Caco-2 (cell line): ENCODE data around the gene PPP2R1A. TPM values are rescaled to one million over a fixed set of nuclear protein-coding genes. Genes with fewer than 3 reads are reported as not detected.

ENCODE experiments used
- BruUV-seq: library from RNA; stranded (reverse); fragments of 400-500 nt; replicated peaks from 2 replicates; lab custom pipeline; 2021; lab: Mats Ljungman, UMichigan
- CTCF ChIA-PET: fragments of 300-600 bp; sonication (Branson Sonifier 250); formaldehyde crosslinking; loops from one replicate; lab custom pipeline; 2022; ENCODE audit warnings: antibody characterized with exemption; lab: Charles Lee
- POLR2A ChIA-PET: fragments of 300-600 bp; sonication (Branson Sonifier 250); formaldehyde crosslinking; loops from one replicate; lab custom pipeline; 2022; ENCODE audit warnings: antibody characterized with exemption; lab: Charles Lee
- DNase-seq, 2 experiments: peaks; one replicate each; pipeline versions ENCODE4 v3.0.0 to v3.0.0-alpha.2; 2020 to 2022
- H3K27me3 ChIP-seq: replicated peaks from 2 replicates; pipeline ENCODE4 v1.6.0; 2011; ENCODE audit warnings: low read length; ENCODE audit not compliant: control insufficient read depth, insufficient read depth
- H3K36me3 ChIP-seq: 2 replicates; pipeline ENCODE4 v1.5.1; 2011; ENCODE audit warnings: low read length; ENCODE audit not compliant: control insufficient read depth, insufficient read depth
- H3K4me1 ChIP-seq: fragments of 250-450 bp; sonication (Bioruptor Pico); 2 replicates; pipeline ENCODE4 v1.5.1; 2020; ENCODE audit warnings: mild to moderate bottlenecking
- H3K4me3 ChIP-seq: 2 replicates; pipeline ENCODE4 v1.5.1; 2011; ENCODE audit warnings: low read depth, mild to moderate bottlenecking, control low read depth, low read length
- H3K9me3 ChIP-seq: fragments of 250-450 bp; sonication (Bioruptor Pico); 2 replicates; pipeline ENCODE4 v1.5.1; 2020; ENCODE audit warnings: mild to moderate bottlenecking, moderate library complexity
- H3K27ac Mint-ChIP-seq: one replicate; pipeline ENCODE4 v1.8.0; 2022; ENCODE audit warnings: mixed read lengths; ENCODE audit not compliant: unreplicated experiment
- H3K27me3 Mint-ChIP-seq: one replicate; pipeline ENCODE4 v1.8.0; 2022; ENCODE audit warnings: mixed read lengths; ENCODE audit not compliant: insufficient read depth, unreplicated experiment
- H3K36me3 Mint-ChIP-seq: one replicate; pipeline ENCODE4 v1.8.0; 2022; ENCODE audit warnings: mild to moderate bottlenecking, mixed read lengths; ENCODE audit not compliant: insufficient read depth, unreplicated experiment
- H3K4me1 Mint-ChIP-seq: one replicate; pipeline ENCODE4 v1.8.0; 2022; ENCODE audit warnings: low read depth, mixed read lengths; ENCODE audit not compliant: unreplicated experiment
- H3K4me3 Mint-ChIP-seq: one replicate; pipeline ENCODE4 v1.8.0; 2022; ENCODE audit warnings: mild to moderate bottlenecking, moderate library complexity, mixed read lengths; ENCODE audit not compliant: unreplicated experiment
- H3K9me3 Mint-ChIP-seq: one replicate; pipeline ENCODE4 v1.8.0; 2022; ENCODE audit warnings: mixed read lengths; ENCODE audit not compliant: unreplicated experiment
- intact Hi-C: fragments of 100-400 bp; cut with micrococcal nuclease; formaldehyde crosslinking; loops from one replicate; pipeline ENCODE4 v1.10.0; 2022; ENCODE audit not compliant: unreplicated experiment
- total RNA-seq: library from RNA; stranded (reverse); gene quantifications from 2 replicates; pipeline ENCODE4 v1.2.3, GENCODE V29; 2022
- TF ChIP-seq, protein P1 (sequence below), 2 experiments: fragments of 200-600 bp in 1 of 2; IDR thresholded peaks; 1 replicate in 1 of 2; 2 replicates in 1 of 2; pipeline versions ENCODE4 v1.5.1 to v1.8.0; 2011 to 2022; ENCODE audit warnings: antibody characterized with exemption in 1 of 2, control low read depth in 1 of 2, inconsistent platforms in 1 of 2, low read depth in 1 of 2, low read length in 1 of 2, mild to moderate bottlenecking in 1 of 2, moderate library complexity in 1 of 2; ENCODE audit not compliant: insufficient read depth in 1 of 2, severe bottlenecking in 1 of 2, unreplicated experiment in 1 of 2

Gene PPP2R1A
- total RNA-seq, 1 experiment from 2014 or later: 279 TPM

DNA sequence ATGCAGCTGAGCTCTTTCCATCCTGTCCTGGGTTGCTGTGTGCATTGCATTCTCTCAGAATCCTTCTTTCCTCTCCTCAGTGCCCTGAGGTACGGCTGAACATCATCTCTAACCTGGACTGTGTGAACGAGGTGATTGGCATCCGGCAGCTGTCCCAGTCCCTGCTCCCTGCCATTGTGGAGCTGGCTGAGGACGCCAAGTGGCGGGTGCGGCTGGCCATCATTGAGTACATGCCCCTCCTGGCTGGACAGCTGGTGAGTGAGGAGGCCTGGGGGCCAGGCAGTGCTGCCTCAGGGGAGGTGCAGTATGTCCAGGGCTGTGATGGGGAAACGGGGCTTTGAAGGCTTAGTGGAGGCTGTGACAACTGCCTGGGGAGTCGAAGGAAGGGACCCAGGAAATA lies 29.8 kb downstream of the PPP2R1A start:
- Mint-ChIP-seq H3K27me3 (no peaks in the 10 kb centered on the region), H3K36me3 (peaks cover 100% of the 10 kb centered on the region), H3K9me3 (no peaks in the 10 kb centered on the region), H3K27ac (no peak overlapping the region), H3K4me1 (no peaks in the 10 kb centered on the region), H3K4me3 (no peak overlapping the region)
- DNase-seq: no peak
- BruUV-seq: no TSS peak
- CTCF ChIA-PET: no interaction called here
- no peaks in the 10 kb centered on the region for H3K27me3 ChIP-seq
- H3K9me3 ChIP-seq: no peaks in the 10 kb centered on the region
- intact Hi-C loops: no loop called here
- POLR2A ChIA-PET: no interaction called here
- H3K36me3 ChIP-seq: peaks cover 17% of the 10 kb centered on the region
- TF ChIP-seq, protein P1, sequence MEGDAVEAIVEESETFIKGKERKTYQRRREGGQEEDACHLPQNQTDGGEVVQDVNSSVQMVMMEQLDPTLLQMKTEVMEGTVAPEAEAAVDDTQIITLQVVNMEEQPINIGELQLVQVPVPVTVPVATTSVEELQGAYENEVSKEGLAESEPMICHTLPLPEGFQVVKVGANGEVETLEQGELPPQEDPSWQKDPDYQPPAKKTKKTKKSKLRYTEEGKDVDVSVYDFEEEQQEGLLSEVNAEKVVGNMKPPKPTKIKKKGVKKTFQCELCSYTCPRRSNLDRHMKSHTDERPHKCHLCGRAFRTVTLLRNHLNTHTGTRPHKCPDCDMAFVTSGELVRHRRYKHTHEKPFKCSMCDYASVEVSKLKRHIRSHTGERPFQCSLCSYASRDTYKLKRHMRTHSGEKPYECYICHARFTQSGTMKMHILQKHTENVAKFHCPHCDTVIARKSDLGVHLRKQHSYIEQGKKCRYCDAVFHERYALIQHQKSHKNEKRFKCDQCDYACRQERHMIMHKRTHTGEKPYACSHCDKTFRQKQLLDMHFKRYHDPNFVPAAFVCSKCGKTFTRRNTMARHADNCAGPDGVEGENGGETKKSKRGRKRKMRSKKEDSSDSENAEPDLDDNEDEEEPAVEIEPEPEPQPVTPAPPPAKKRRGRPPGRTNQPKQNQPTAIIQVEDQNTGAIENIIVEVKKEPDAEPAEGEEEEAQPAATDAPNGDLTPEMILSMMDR (IDR thresholded peaks at IDR 0.05; ENCODE audit: insufficient read depth in 1 of 2, low read depth in 1 of 2, low read length in 1 of 2, severe bottlenecking in 1 of 2, unreplicated experiment in 1 of 2): no peak
- no peaks in the 10 kb centered on the region for H3K4me1 ChIP-seq
- H3K4me3 ChIP-seq: no peak overlapping the region

DNA sequence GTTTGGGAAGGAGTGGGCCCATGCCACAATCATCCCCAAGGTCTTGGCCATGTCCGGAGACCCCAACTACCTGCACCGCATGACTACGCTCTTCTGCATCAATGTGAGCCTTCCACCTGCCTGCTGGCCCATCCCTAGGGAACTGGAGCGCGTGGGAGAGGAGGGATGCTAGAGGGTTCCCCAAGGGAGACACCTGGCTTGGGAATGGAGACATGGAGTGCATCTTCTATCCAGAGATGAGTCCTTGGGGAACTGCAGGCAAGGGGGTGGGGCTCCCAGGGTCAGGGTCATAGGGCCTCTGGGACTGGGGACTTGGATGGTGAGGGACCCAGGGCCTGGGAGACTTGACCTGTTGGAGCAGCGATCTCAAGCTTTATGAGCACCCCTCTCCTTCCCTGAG lies 31.2 kb downstream of the PPP2R1A start:
- CTCF ChIA-PET: no interaction called here
- H3K27me3 Mint-ChIP-seq: no peaks in the 10 kb centered on the region
- no peak for DNase-seq
- BruUV-seq: no TSS peak
- Histone ChIP-seq H3K36me3 (peaks cover 15% of the 10 kb centered on the region), H3K4me3 (no peak overlapping the region), H3K9me3 (no peaks in the 10 kb centered on the region), H3K4me1 (no peaks in the 10 kb centered on the region), H3K27me3 (no peaks in the 10 kb centered on the region)
- no peak overlapping the region for H3K4me3 Mint-ChIP-seq
- intact Hi-C loops: no loop called here
- no peaks in the 10 kb centered on the region for H3K4me1 Mint-ChIP-seq
- TF ChIP-seq, protein P1 (IDR thresholded peaks at IDR 0.05; ENCODE audit: insufficient read depth in 1 of 2, low read depth in 1 of 2, low read length in 1 of 2, severe bottlenecking in 1 of 2, unreplicated experiment in 1 of 2): no peak
- H3K9me3 Mint-ChIP-seq: no peaks in the 10 kb centered on the region
- POLR2A ChIA-PET: no interaction called here
- no peak overlapping the region for H3K27ac Mint-ChIP-seq
- peaks cover 100% of the 10 kb centered on the region for H3K36me3 Mint-ChIP-seq

DNA sequence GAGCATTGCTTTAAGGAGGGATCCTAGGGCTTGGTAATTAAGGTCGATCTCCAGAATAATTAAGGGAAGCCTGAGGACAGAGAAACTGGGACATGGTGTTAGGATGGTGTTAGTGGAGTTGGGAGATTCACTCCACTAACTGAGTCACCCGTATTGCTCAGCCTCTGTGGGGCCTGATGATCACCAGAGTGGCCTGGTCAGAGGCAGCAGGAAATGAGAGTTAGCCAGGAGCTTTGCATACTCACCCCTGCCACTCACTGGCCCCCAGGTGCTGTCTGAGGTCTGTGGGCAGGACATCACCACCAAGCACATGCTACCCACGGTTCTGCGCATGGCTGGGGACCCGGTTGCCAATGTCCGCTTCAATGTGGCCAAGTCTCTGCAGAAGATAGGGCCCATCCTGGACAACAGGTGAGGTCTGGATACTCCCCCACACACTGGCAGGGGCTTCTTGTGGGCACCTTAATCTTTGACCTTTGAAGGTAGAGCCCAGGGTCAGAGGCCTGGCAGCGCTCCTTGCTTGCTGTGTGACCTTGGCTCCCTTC lies 32.1 kb downstream of the PPP2R1A start:
- ChIA-PET POLR2A (no interaction called here), CTCF (no interaction called here)
- no peak overlapping the region for H3K27ac Mint-ChIP-seq
- no peaks in the 10 kb centered on the region for H3K9me3 Mint-ChIP-seq
- Histone ChIP-seq H3K9me3 (no peaks in the 10 kb centered on the region), H3K27me3 (no peaks in the 10 kb centered on the region), H3K4me3 (no peak overlapping the region), H3K4me1 (no peaks in the 10 kb centered on the region), H3K36me3 (peaks cover 14% of the 10 kb centered on the region)
- H3K4me3 Mint-ChIP-seq: no peak overlapping the region
- H3K36me3 Mint-ChIP-seq: peaks cover 100% of the 10 kb centered on the region
- intact Hi-C loops: no loop called here
- DNase-seq: no peak
- H3K27me3 Mint-ChIP-seq: no peaks in the 10 kb centered on the region
- no peaks in the 10 kb centered on the region for H3K4me1 Mint-ChIP-seq
- TF ChIP-seq, protein P1 (IDR thresholded peaks at IDR 0.05; ENCODE audit: insufficient read depth in 1 of 2, low read depth in 1 of 2, low read length in 1 of 2, severe bottlenecking in 1 of 2, unreplicated experiment in 1 of 2): no peak
- no TSS peak for BruUV-seq
